ENCODE results near the gene COX10.

The COX10 gene

GRCh38 chr17:14072881-14073280 is 3.6 kb downstream of the COX10 start:
- DNase-seq: no peak

DNA sequence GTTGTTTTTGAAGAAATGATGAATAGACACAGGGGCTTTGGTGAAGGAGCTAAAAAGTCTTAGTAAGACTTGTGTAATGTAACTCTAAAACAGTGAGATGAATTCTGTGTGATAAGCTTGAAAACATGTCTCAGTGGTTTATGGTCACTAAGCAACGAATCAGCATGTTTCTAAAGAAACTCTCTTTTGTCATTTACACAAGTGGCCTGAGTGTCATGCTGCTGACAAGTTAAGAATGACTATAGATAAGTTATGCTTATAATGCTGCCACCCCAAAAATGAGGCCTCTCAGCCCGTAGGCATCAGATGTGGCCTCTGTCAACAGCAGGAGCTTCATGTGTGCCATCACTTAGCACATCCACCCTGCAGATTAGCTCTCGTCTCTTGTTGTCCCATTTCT is 8.7 kb downstream of the COX10 start:
- DNase-seq: no peak

GRCh38 chr17:14080847-14081251 is 11.5 kb downstream of the COX10 start:
- DNase-seq: no peak

- no peak for DNase-seq
These were observed 13.5 kb downstream of the COX10 start for GRCh38 chr17:14082848-14083247.

DNA sequence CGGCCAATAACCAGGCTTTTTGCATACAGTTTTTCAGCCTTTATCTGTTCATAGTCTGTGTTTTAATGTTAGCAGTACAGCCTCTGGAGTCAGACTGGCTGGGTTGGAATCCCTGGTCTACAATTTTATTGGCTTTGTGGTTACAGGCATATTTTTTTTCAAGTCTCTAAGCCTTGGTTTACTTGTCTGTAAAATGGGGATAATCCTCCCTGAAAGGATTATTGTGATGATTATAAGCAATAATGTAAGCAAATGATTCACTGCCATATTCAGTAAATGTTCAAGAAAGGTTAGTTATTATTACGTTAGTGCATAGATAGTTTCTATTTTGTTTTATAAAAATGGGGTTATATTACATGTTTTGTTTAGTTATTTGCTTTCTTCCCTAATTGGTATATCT is 15.7 kb downstream of the COX10 start:
- no peak for DNase-seq

GRCh38 chr17:14086189-14086588 is 16.9 kb downstream of the COX10 start:
- DNase-seq: no peak

- no peak for DNase-seq
These were observed 19.9 kb downstream of the COX10 start for GRCh38 chr17:14089179-14089578.

GRCh38 chr17:14091367-14091766 is 22.1 kb downstream of the COX10 start:
- no peak for DNase-seq

GRCh38 chr17:14092808-14093207 is 23.5 kb downstream of the COX10 start:
- DNase-seq: no peak

- no peak for DNase-seq
These were observed 25.6 kb downstream of the COX10 start for GRCh38 chr17:14094676-14095601.

GRCh38 chr17:14095631-14096030 is 26.3 kb downstream of the COX10 start:
- DNase-seq: no peak

- no peak for DNase-seq
These were observed 28.9 kb downstream of the COX10 start for GRCh38 chr17:14098246-14098645.

GRCh38 chr17:14101976-14102375 is 32.7 kb downstream of the COX10 start:
- DNase-seq: no peak

GRCh38 chr17:14103836-14104235 is 34.5 kb downstream of the COX10 start:
- DNase-seq: no peak

GRCh38 chr17:14104734-14105133 is 35.4 kb downstream of the COX10 start:
- DNase-seq: no peak

DNA sequence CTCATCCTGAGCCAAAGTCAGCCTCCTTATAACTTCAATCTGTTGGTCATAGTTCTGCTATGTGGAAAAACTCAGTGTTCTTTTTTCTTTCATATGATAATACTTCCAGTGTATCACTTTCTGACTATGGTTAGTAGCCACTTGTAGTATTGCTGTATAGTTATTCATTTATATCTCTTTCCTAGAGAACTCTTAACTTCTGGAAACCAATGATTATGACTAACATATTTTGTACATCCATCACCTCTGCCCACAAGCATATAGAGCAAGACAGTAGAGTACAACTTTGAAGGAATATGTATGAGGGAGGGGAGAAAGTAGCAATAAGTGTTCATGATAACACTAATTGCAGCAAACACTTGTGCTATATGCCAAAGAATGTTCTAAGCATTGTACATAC is 38.6 kb downstream of the COX10 start:
- peak; percentile 1 for DNase-seq

- DNase-seq: no peak
These were observed 43.1 kb downstream of the COX10 start for GRCh38 chr17:14112407-14112806.

- DNase-seq: no peak
These were observed 43.8 kb downstream of the COX10 start for GRCh38 chr17:14113137-14113536.

DNA sequence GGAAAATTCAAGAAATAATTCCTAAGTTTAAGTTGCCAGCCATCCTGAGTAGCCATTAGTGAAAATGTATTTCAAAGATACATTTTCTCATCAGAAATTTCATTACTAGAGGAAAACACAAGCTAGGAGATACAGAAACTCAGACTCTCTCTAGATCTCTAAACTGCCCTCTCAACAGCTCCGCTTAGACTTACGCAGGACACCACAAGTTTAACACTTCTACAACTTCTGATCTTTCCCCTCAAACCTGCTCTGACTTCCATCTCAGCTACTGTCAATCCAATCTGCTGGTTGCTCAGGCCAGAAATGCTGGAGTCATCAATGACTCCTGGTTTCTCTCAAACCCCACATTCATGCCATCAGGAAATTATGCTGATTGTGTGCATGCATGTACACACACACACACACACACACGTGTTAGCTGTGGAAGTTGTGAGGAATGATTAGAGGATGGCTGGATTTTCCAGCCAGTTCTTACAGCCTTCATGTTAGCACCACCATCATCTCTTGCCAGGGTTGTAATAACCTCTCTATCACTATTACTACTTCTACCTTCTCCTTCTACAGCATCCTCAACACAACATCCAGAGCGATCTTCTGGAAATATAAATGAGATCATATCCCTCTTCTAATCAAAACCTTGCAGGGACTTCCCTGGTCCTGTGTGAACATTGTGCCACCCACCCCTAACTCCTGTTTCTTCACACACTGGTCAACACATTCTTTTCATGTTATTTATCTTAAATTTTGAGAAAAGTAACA is 47.1 kb downstream of the COX10 start:
- DNase-seq: no peak

DNA sequence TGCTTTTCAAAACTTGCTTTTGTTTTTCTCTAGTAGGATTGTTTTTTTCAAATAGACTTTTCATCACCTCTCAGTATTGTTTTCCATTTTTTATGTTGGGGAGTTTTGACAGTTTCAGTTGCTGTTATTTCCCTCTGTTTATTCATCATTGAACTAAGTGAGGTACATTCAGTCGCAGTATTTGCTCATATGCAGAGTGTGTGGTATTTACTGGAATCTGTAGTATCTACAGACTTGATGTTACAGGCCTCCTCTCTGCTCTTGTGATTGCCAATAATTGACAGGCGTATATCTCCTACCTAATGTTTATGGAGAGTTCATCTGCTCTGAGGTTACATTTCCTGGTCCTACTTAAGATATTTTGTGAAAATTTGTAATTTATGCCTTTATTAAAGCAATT is 49.6 kb downstream of the COX10 start:
- DNase-seq: no peak

- DNase-seq: no peak
These were observed 50.2 kb downstream of the COX10 start for GRCh38 chr17:14119546-14119945.

DNA sequence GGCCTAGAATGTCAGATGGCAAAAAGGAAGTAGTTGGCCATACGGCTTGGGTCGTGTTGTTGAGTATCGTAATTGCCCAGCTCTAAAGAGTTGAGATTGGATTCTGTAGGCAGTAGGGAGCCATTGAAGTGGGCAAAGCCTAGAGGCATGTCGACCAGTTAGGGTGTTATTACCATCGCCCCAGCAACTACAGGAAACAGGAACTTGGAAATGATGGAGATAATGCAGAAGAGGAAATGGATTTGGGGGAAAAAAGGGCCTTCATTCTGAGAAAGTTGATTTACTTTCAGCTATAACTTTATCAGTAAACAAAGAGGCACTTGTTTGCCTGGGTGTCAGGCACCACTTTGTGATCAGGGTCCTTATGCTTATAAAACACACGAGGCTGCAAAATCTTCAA is 52.6 kb downstream of the COX10 start:
- DNase-seq: no peak

DNA sequence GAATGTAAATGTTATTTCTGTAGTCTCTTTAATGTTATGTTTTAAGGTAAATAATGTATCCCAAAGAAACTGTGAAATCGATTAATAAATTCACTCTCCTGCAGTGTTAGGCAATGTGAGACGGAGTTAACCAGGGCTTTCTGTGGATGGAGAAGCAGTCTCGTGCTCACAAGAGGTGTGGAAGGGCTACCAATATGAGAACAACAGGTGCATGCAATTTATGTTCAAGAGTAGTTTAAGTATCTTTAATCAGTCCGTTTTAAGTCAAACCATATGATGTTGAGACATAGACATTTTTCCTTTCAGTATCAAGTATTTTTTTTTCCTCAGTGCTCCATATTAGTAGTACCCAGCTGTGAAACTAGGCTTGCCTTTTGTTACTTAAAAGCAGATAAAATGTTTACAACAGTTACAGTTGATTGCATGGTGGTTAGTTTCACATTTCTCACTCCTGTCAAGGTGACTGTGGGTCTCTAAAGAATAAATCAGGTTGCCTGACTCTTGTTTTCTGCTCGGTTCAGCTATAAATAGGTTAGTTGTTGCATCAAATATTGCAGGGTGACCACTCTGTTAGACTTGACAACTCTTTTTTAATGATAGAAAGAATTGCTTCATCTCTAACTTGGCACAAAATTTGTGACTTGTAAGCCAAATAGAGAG is 54.4 kb downstream of the COX10 start:
- no peak for DNase-seq

DNA sequence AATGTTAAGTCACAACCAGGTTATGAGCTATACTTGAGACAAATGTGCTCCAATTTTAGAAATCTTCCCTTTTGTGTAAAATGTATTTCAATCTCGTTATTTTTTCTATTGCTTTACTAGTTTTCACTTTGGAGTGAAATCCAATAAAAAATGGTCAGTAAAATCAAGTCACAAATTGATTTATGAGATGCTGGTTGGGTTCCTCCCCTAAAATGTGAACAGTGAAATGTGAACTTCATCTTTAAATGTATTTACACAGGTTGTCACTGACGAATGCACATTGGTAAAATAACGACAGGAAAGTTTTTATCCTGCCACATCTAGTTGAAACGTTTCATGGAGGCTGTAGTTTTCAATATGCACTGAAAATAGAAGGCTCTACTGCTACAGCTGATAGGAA is 55.5 kb downstream of the COX10 start:
- no peak for DNase-seq
